ENCODE measurements around the gene ZNF862. TPM values are rescaled to one million over a fixed set of nuclear protein-coding genes. Genes with fewer than 3 reads are reported as not detected.

Gene ZNF862
- total RNA-seq, 4 donors from 2014 or later: 17.2 to 42.0 (median 29.4) TPM

- H3K4me3 ChIP-seq: no peak overlapping the region
Observed at GRCh38 chr7:149850716-149851115, 12.5 kb downstream of the ZNF862 start.

GRCh38 chr7:149851449-149851848 lies 13.3 kb downstream of the ZNF862 start:
- H3K27me3 ChIP-seq: no peaks in the 10 kb centered on the region
- H3K27ac ChIP-seq: no peak overlapping the region
- peaks cover 0 to 21% (median 0%) of the 10 kb centered on the region in 4 donors for H3K4me1 ChIP-seq
- DNase-seq (ENCODE audit: low spot score in 2 of 2): no peak
- H3K9me3 ChIP-seq: no peaks in the 10 kb centered on the region
- H3K36me3 ChIP-seq: peaks cover 0 to 76% (median 7%) of the 10 kb centered on the region in 3 donors
- TF ChIP-seq EP300 (IDR thresholded peaks at IDR 0.05): no peak
- TF ChIP-seq CTCF (IDR thresholded peaks at IDR 0.05): no peak
- TF ChIP-seq POLR2A (IDR thresholded peaks at IDR 0.05): no peak
- no peak overlapping the region for H3K4me3 ChIP-seq
- WGBS, 2 donors: 90 to 92% methylated on average over 9 of the region's 9 CpGs

More at GRCh38 chr7:149850716-149851115, 12.5 kb downstream of the ZNF862 start:
- Histone ChIP-seq H3K27ac (no peak overlapping the region), H3K4me1 (peaks cover 0 to 16% (median 0%) of the 10 kb centered on the region in 4 donors), H3K27me3 (no peaks in the 10 kb centered on the region), H3K9me3 (no peaks in the 10 kb centered on the region), H3K36me3 (peaks cover 0 to 76% (median 7%) of the 10 kb centered on the region in 3 donors)
- DNase-seq (ENCODE audit: low spot score in 2 of 2): no peak
- 71 to 73% methylated on average over 4 of the region's 4 CpGs for WGBS, 2 donors
- TF ChIP-seq POLR2A (IDR thresholded peaks at IDR 0.05) (no peak), CTCF (IDR thresholded peaks at IDR 0.05) (no peak), EP300 (IDR thresholded peaks at IDR 0.05) (no peak)

- no peaks in the 10 kb centered on the region for H3K9me3 ChIP-seq
- no peaks in the 10 kb centered on the region for H3K27me3 ChIP-seq
- WGBS, 2 donors: 80 to 84% methylated on average over 9 of the region's 9 CpGs
- peaks cover 0 to 21% (median 0%) of the 10 kb centered on the region in 4 donors for H3K4me1 ChIP-seq
- H3K27ac ChIP-seq: peak overlapping the region in 2 of 4 donors; percentile 27 to 58
- DNase-seq (ENCODE audit: low spot score in 2 of 2): no peak
- no peak overlapping the region for H3K4me3 ChIP-seq
- TF ChIP-seq POLR2A (IDR thresholded peaks at IDR 0.05) (no peak), EP300 (IDR thresholded peaks at IDR 0.05) (no peak), CTCF (IDR thresholded peaks at IDR 0.05) (no peak)
- peaks cover 0 to 69% (median 7%) of the 10 kb centered on the region in 3 donors for H3K36me3 ChIP-seq
Observed at GRCh38 chr7:149853157-149853556, 15.0 kb downstream of the ZNF862 start.

- Histone ChIP-seq H3K4me3 (no peak overlapping the region), H3K27ac (peak overlapping the region in 2 of 4 donors; percentile 9 to 52), H3K36me3 (peaks cover 0 to 67% (median 7%) of the 10 kb centered on the region in 3 donors), H3K27me3 (no peaks in the 10 kb centered on the region), H3K9me3 (no peaks in the 10 kb centered on the region), H3K4me1 (peaks cover 0 to 21% (median 0%) of the 10 kb centered on the region in 4 donors)
- peak in 1 of 2 donors; percentile 38 for DNase-seq (ENCODE audit: low spot score in 2 of 2)
- WGBS, 2 donors: 30 to 40% methylated on average over 9 to 13 of the region's 13 CpGs
- TF ChIP-seq EP300 (IDR thresholded peaks at IDR 0.05) (no peak), CTCF (IDR thresholded peaks at IDR 0.05) (no peak), POLR2A (IDR thresholded peaks at IDR 0.05) (no peak)
Observed at GRCh38 chr7:149854611-149855360, 16.6 kb downstream of the ZNF862 start.
